BE2C (cell line): ENCODE results near the gene LLGL1.

ENCODE experiments used
- DNase-seq: peaks from one replicate; pipeline ENCODE4 v3.0.0-alpha.2; 2020
- H3K27me3 ChIP-seq: fragments of 250-450 bp; sonication (Bioruptor Pico); 2 replicates; pipeline ENCODE4 v1.5.1; 2020; ENCODE audit warnings: mild to moderate bottlenecking
- H3K36me3 ChIP-seq: fragments of 250-450 bp; sonication (Bioruptor Pico); 2 replicates; pipeline ENCODE4 v1.5.1; 2020; ENCODE audit warnings: mild to moderate bottlenecking
- H3K4me1 ChIP-seq: fragments of 250-450 bp; sonication (Bioruptor Pico); 2 replicates; pipeline ENCODE4 v1.5.1; 2020
- H3K4me3 ChIP-seq: 2 replicates; pipeline ENCODE4 v1.5.1; 2011; ENCODE audit warnings: low read depth, low read length
- H3K9me3 ChIP-seq: fragments of 250-450 bp; sonication (Bioruptor Pico); 2 replicates; pipeline ENCODE4 v1.5.1; 2020
- CTCF ChIP-seq: IDR thresholded peaks from 2 replicates; pipeline ENCODE4 v1.5.1; 2012; ENCODE audit warnings: mild to moderate bottlenecking, low read depth, low read length

LLGL1 gene

GRCh38 chr17:18190628-18191235 lies 34.7 kb upstream of the LLGL1 start:
- H3K36me3 ChIP-seq: peaks cover 17% of the 10 kb centered on the region
- H3K4me1 ChIP-seq: no peaks in the 10 kb centered on the region
- DNase-seq: no peak
- TF ChIP-seq CTCF: no peak
- no peaks in the 10 kb centered on the region for H3K9me3 ChIP-seq
- no peak overlapping the region for H3K4me3 ChIP-seq
- no peaks in the 10 kb centered on the region for H3K27me3 ChIP-seq

- no peak overlapping the region for H3K4me3 ChIP-seq
- no peak for TF ChIP-seq CTCF
- no peaks in the 10 kb centered on the region for H3K4me1 ChIP-seq
- no peaks in the 10 kb centered on the region for H3K9me3 ChIP-seq
- DNase-seq: no peak
- H3K27me3 ChIP-seq: no peaks in the 10 kb centered on the region
- H3K36me3 ChIP-seq: peaks cover 18% of the 10 kb centered on the region
These were observed 34.2 kb upstream of the LLGL1 start for GRCh38 chr17:18191236-18191667.

GRCh38 chr17:18191967-18192366 lies 33.5 kb upstream of the LLGL1 start:
- TF ChIP-seq CTCF: peak; percentile 23; the same call in 1 of the 2 replicates
- H3K9me3 ChIP-seq: no peaks in the 10 kb centered on the region
- H3K4me3 ChIP-seq: no peak overlapping the region
- peak; percentile 24 for DNase-seq
- no peaks in the 10 kb centered on the region for H3K4me1 ChIP-seq
- H3K27me3 ChIP-seq: no peaks in the 10 kb centered on the region
- peaks cover 21% of the 10 kb centered on the region for H3K36me3 ChIP-seq

GRCh38 chr17:18194394-18194793 lies 31.0 kb upstream of the LLGL1 start:
- H3K9me3 ChIP-seq: no peaks in the 10 kb centered on the region
- TF ChIP-seq CTCF: no peak
- no peaks in the 10 kb centered on the region for H3K27me3 ChIP-seq
- peaks cover 23% of the 10 kb centered on the region for H3K36me3 ChIP-seq
- DNase-seq: no peak
- no peak overlapping the region for H3K4me3 ChIP-seq
- H3K4me1 ChIP-seq: no peaks in the 10 kb centered on the region

GRCh38 chr17:18194804-18195203 lies 30.6 kb upstream of the LLGL1 start:
- TF ChIP-seq CTCF: no peak
- H3K4me3 ChIP-seq: no peak overlapping the region
- no peaks in the 10 kb centered on the region for H3K4me1 ChIP-seq
- H3K9me3 ChIP-seq: no peaks in the 10 kb centered on the region
- no peaks in the 10 kb centered on the region for H3K27me3 ChIP-seq
- no peak for DNase-seq
- H3K36me3 ChIP-seq: peaks cover 19% of the 10 kb centered on the region

- Histone ChIP-seq H3K9me3 (no peaks in the 10 kb centered on the region), H3K27me3 (no peaks in the 10 kb centered on the region), H3K36me3 (peaks cover 18% of the 10 kb centered on the region), H3K4me1 (no peaks in the 10 kb centered on the region), H3K4me3 (no peak overlapping the region)
- no peak for TF ChIP-seq CTCF
- no peak for DNase-seq
These were observed 30.2 kb upstream of the LLGL1 start for GRCh38 chr17:18195246-18195645.
